Measurements from ENCODE around the gene AHSG. TPM values are rescaled to one million over a fixed set of nuclear protein-coding genes. Genes with fewer than 3 reads are reported as not detected.

Gene AHSG
- total and polyA plus RNA-seq, 10 of the 15 experiments (the other 5 are each of a cell fraction or from before 2014, with no cell fraction given), result 0.06 to 0.90 (median 0.15) TPM; not detected in 7

- TF ChIP-seq SKIL (IDR thresholded peaks at IDR 0.05; ENCODE audit: low read depth, poor library complexity, severe bottlenecking) (no peak), CEBPB (IDR thresholded peaks at IDR 0.05; ENCODE audit: borderline replicate concordance in 1 of 2, low read depth in 2 of 2, low read length in 2 of 2) (no peak), BCL3 (IDR thresholded peaks at IDR 0.05; ENCODE audit: borderline replicate concordance, insufficient read depth, low read depth, low read length, poor library complexity, severe bottlenecking) (no peak), NR2C2 (IDR thresholded peaks at IDR 0.05; ENCODE audit: borderline replicate concordance, control insufficient read depth, insufficient read length, low read depth) (no peak), YY1 (IDR thresholded peaks at IDR 0.05; ENCODE audit: low read depth, low read length) (no peak), SMARCA5 (IDR thresholded peaks at IDR 0.05) (no peak), ZSCAN29 (IDR thresholded peaks at IDR 0.05) (no peak), PAX8 (IDR thresholded peaks at IDR 0.05) (no peak), CREB1 (IDR thresholded peaks at IDR 0.05; ENCODE audit: low read depth) (no peak)
- TF ChIP-seq, protein P1, sequence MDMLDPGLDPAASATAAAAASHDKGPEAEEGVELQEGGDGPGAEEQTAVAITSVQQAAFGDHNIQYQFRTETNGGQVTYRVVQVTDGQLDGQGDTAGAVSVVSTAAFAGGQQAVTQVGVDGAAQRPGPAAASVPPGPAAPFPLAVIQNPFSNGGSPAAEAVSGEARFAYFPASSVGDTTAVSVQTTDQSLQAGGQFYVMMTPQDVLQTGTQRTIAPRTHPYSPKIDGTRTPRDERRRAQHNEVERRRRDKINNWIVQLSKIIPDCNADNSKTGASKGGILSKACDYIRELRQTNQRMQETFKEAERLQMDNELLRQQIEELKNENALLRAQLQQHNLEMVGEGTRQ (IDR thresholded peaks at IDR 0.05; ENCODE audit: borderline replicate concordance, low read depth, low read length), result no peak
Measured at GRCh38 chr3:186640929-186641328, 28.1 kb downstream of the AHSG start (continued).
